Activated CD4-positive, alpha-beta T cell treated with anti-CD3 and anti-CD28 coated beads for 4 hours (primary cell): ENCODE measurements around the gene PTPRN2.
"Not testable (repeated sequence)": the region's sequence is repeated elsewhere in the genome, so short reads cannot be mapped to it uniquely, and the experiment has no call there.

Experiments used
- DNase-seq, 2 donors: peaks; one replicate each; pipeline ENCODE4 v3.0.0-alpha.2; 2020

PTPRN2 gene

GRCh38 chr7:158259671-158260418 is 327.8 kb downstream of the PTPRN2 start:
- DNase-seq: no peak

GRCh38 chr7:158259141-158259540 is 328.5 kb downstream of the PTPRN2 start:
- DNase-seq: no peak

- no peak for DNase-seq
These were observed 329.1 kb downstream of the PTPRN2 start for GRCh38 chr7:158258411-158259130.

GRCh38 chr7:158257516-158258410 is 329.9 kb downstream of the PTPRN2 start:
- DNase-seq: no peak

- no peak for DNase-seq
These were observed 330.6 kb downstream of the PTPRN2 start for GRCh38 chr7:158257001-158257400.

GRCh38 chr7:158256091-158256816 is 331.4 kb downstream of the PTPRN2 start:
- DNase-seq: no peak

GRCh38 chr7:158255558-158255957 is 332.1 kb downstream of the PTPRN2 start:
- no peak for DNase-seq

- no peak for DNase-seq
These were observed 332.5 kb downstream of the PTPRN2 start for GRCh38 chr7:158255156-158255555.

GRCh38 chr7:158253670-158254045 is 334.0 kb downstream of the PTPRN2 start:
- not testable (repeated sequence) for DNase-seq

GRCh38 chr7:158252837-158253669 is 334.6 kb downstream of the PTPRN2 start:
- no peak for DNase-seq

- DNase-seq: no peak
These were observed 335.4 kb downstream of the PTPRN2 start for GRCh38 chr7:158252081-158252836.

- no peak for DNase-seq
These were observed 336.3 kb downstream of the PTPRN2 start for GRCh38 chr7:158251061-158251965.

- no peak for DNase-seq
These were observed 337.9 kb downstream of the PTPRN2 start for GRCh38 chr7:158249692-158250091.

GRCh38 chr7:158248816-158249215 is 338.8 kb downstream of the PTPRN2 start:
- DNase-seq: no peak

GRCh38 chr7:158247758-158248487 is 339.7 kb downstream of the PTPRN2 start:
- no peak for DNase-seq

- no peak for DNase-seq
These were observed 340.5 kb downstream of the PTPRN2 start for GRCh38 chr7:158246960-158247673.

- no peak for DNase-seq
These were observed 341.2 kb downstream of the PTPRN2 start for GRCh38 chr7:158246272-158246959.

GRCh38 chr7:158245724-158246041 is 341.9 kb downstream of the PTPRN2 start:
- no peak for DNase-seq
